Endothelial cell of umbilical vein (primary cell): ENCODE data around the gene GRID1. TPM values are rescaled to one million over a fixed set of nuclear protein-coding genes. Genes with fewer than 3 reads are reported as not detected.

ENCODE experiments used
- BruUV-seq: library from RNA; stranded (reverse); fragments of 400-500 nt; replicated peaks from 2 replicates; lab custom pipeline; 2021; lab: Mats Ljungman, UMichigan
- CTCF ChIA-PET: fragments of 300-600, 350-600 bp; sonication (Branson Sonifier 250); formaldehyde crosslinking; loops from one replicate; lab custom pipeline; 2021; ENCODE audit warnings: antibody characterized with exemption, inconsistent platforms; lab: Charles Lee
- POLR2A ChIA-PET: fragments of 300-600, 350-600 bp; sonication (Branson Sonifier 250); formaldehyde crosslinking; loops from one replicate; lab custom pipeline; 2021; ENCODE audit warnings: antibody characterized with exemption, inconsistent platforms; lab: Charles Lee
- DNase-seq: peaks from one replicate; pipeline ENCODE4 v3.0.0-alpha.2; 2011; ENCODE audit warnings: low read depth, low spot score
- FAIRE-seq: peaks from 2 replicates; lab custom pipeline; 2011; peaks lifted over from hg19 to GRCh38; lab: Jason Lieb, UNC
- H2AFZ ChIP-seq: 2 replicates; pipeline ENCODE4 v1.6.0; 2012; ENCODE audit warnings: low read depth, low read length, control low read depth, inconsistent platforms
- H3K27ac ChIP-seq: 2 replicates; pipeline ENCODE4 v1.5.1; 2011; ENCODE audit warnings: low read depth, mild to moderate bottlenecking, control low read depth, low read length, moderate library complexity; ENCODE audit not compliant: insufficient read depth
- H3K27me3 ChIP-seq, 2 experiments: 2 replicates each; pipeline versions ENCODE4 v1.6.0 to v1.6.1; 2011; ENCODE audit warnings: low read length in 2 of 2, mixed read lengths in 1 of 2; ENCODE audit not compliant: control insufficient read depth in 2 of 2, insufficient read depth in 2 of 2
- H3K36me3 ChIP-seq, 2 experiments: 2 replicates in 1 of 2; 3 replicates in 1 of 2; pipeline ENCODE4 v1.5.1; 2011; ENCODE audit warnings: low read length in 2 of 2, mild to moderate bottlenecking in 1 of 2, moderate library complexity in 1 of 2; ENCODE audit not compliant: control insufficient read depth in 2 of 2, insufficient read depth in 2 of 2; ENCODE audit errors: extremely low read depth in 1 of 2
- H3K4me1 ChIP-seq: 3 replicates; pipeline ENCODE4 v1.5.1; 2011; ENCODE audit warnings: mild to moderate bottlenecking, low read length; ENCODE audit not compliant: control insufficient read depth, insufficient read depth; ENCODE audit errors: extremely low read depth
- H3K4me2 ChIP-seq: 2 replicates; pipeline ENCODE4 v1.6.1; 2011; ENCODE audit warnings: low read length, control low read depth, mixed read lengths; ENCODE audit not compliant: insufficient read depth
- H3K4me3 ChIP-seq, 3 experiments: fragments of 200-600 bp in 1 of 3; sonication (generic), shearing (Covaris generic) in 1 of 3; replicated peaks in 1 of 3; 2 replicates each; pipeline ENCODE4 v1.5.1; 2011 to 2016; ENCODE audit warnings: control low read depth in 3 of 3, low read length in 3 of 3, mild to moderate bottlenecking in 2 of 3, inconsistent platforms in 1 of 3, low read depth in 1 of 3, moderate library complexity in 1 of 3; ENCODE audit not compliant: insufficient read depth in 1 of 3
- H3K79me2 ChIP-seq: 2 replicates; pipeline ENCODE4 v1.6.0; 2012; ENCODE audit warnings: low read length, inconsistent platforms; ENCODE audit not compliant: control insufficient read depth, insufficient read depth
- H3K9ac ChIP-seq: replicated peaks from 2 replicates; pipeline ENCODE3; 2011; ENCODE audit warnings: low read length, control low read depth; ENCODE audit not compliant: insufficient read depth; ENCODE audit errors: extremely low read depth
- H3K9me1 ChIP-seq: replicated peaks from 3 replicates; pipeline ENCODE4 v1.6.0; 2011; ENCODE audit warnings: mild to moderate bottlenecking, low read length; ENCODE audit not compliant: control insufficient read depth, insufficient read depth; ENCODE audit errors: extremely low read depth
- H3K9me3 ChIP-seq: replicated peaks from 2 replicates; pipeline ENCODE4 v1.5.1; 2012; ENCODE audit warnings: low read length, inconsistent platforms; ENCODE audit not compliant: control insufficient read depth, insufficient read depth
- H4K20me1 ChIP-seq: replicated peaks from 2 replicates; pipeline ENCODE3; 2011; ENCODE audit warnings: mild to moderate bottlenecking, low read length; ENCODE audit not compliant: control insufficient read depth, insufficient read depth; ENCODE audit errors: extremely low read depth
- CTCF ChIP-seq, 2 donors: IDR thresholded peaks; 1 replicate in 1 of 2; 2 replicates in 1 of 2; pipeline ENCODE4 v1.5.1; 2011; ENCODE audit warnings: low read length in 2 of 2, mild to moderate bottlenecking in 2 of 2, moderate library complexity in 2 of 2, control low read depth in 1 of 2, inconsistent platforms in 1 of 2, low read depth in 1 of 2; ENCODE audit not compliant: insufficient read depth in 1 of 2; ENCODE audit errors: extremely low read depth in 1 of 2
- EZH2 ChIP-seq: IDR thresholded peaks from 2 replicates; pipeline ENCODE4 v1.6.1; 2012; ENCODE audit warnings: borderline replicate concordance, low read depth, mild to moderate bottlenecking, moderate library complexity, low read length, inconsistent platforms; ENCODE audit not compliant: severe bottlenecking
- FOS ChIP-seq: IDR thresholded peaks from 2 replicates; pipeline ENCODE4 v1.6.1; 2011; ENCODE audit warnings: mild to moderate bottlenecking, low read length, moderate library complexity, borderline replicate concordance; ENCODE audit not compliant: insufficient read depth
- GATA2 ChIP-seq: IDR thresholded peaks from 2 replicates; pipeline ENCODE4 v1.7.0; 2011; ENCODE audit warnings: low read depth, mild to moderate bottlenecking, moderate library complexity, mixed read lengths, low read length; ENCODE audit not compliant: insufficient read length, insufficient read depth
- JUN ChIP-seq: IDR thresholded peaks from 2 replicates; pipeline ENCODE4 v1.6.1; 2011; ENCODE audit warnings: borderline replicate concordance, low read depth; ENCODE audit not compliant: insufficient read length, insufficient read depth
- MAX ChIP-seq: IDR thresholded peaks from 2 replicates; pipeline ENCODE4 v1.6.1; 2011; ENCODE audit not compliant: insufficient read depth, insufficient read length
- MYC ChIP-seq: IDR thresholded peaks from one replicate; pipeline ENCODE4 v1.6.1; 2011; ENCODE audit warnings: mild to moderate bottlenecking, low read depth, low read length
- POLR2A ChIP-seq: IDR thresholded peaks from 2 replicates; pipeline ENCODE4 v1.6.1; 2012; ENCODE audit warnings: low read depth, mild to moderate bottlenecking, control low read depth, low read length
- POLR2AphosphoS5 ChIP-seq: IDR thresholded peaks from 2 replicates; pipeline ENCODE4 v1.6.1; 2012; ENCODE audit warnings: low read depth, mild to moderate bottlenecking, control low read depth, low read length, moderate library complexity; ENCODE audit not compliant: insufficient read depth
- dilution Hi-C: fragments of 300-500 bp; cut with MboI; formaldehyde crosslinking; loops from one replicate; pipeline ENCODE4 v1.15.0; 2019; ENCODE audit warnings: low sequenced_read_pairs; ENCODE audit not compliant: extremely low pct_ligation_motif_present
- intact Hi-C: fragments of 100-400 bp; cut with micrococcal nuclease; formaldehyde crosslinking; loops from one replicate; pipeline ENCODE4 v1.10.0; 2022
- polyA plus RNA-seq, 4 experiments: library from polyadenylated mRNA; depleted of rRNA in 3 of 4; stranded (reverse) in 3 of 4; unstranded in 1 of 4; fragments of >200 nt; gene quantifications; 2 replicates each; pipeline versions ENCODE4 v1.2.1 to v1.2.3, GENCODE V29; 2011 to 2012; ENCODE audit warnings: missing spikeins in 1 of 4
- total RNA-seq: library from RNA; stranded (reverse); gene quantifications from 2 replicates; pipeline ENCODE4 v1.2.3, GENCODE V29; 2021

The GRID1 gene
- total and polyA plus RNA-seq, 2 donors (not counting 3 experiments of a cell fraction or from before 2014, with no cell fraction given): not detected

- intact Hi-C loops: no loop called here
- ChIA-PET CTCF (no interaction called here), POLR2A (no interaction called here)
- FAIRE-seq (no peak), DNase-seq (no peak)
- Histone ChIP-seq H3K9me3 (no peaks in the 10 kb centered on the region), H3K4me2 (no peak overlapping the region), H3K79me2 (no peaks in the 10 kb centered on the region), H2AFZ (no peak overlapping the region), H3K4me3 (no peak overlapping the region), H3K27me3 (no peaks in the 10 kb centered on the region), H4K20me1 (no peaks in the 10 kb centered on the region), H3K9me1 (no peaks in the 10 kb centered on the region), H3K9ac (no peak overlapping the region), H3K36me3 (no peaks in the 10 kb centered on the region), H3K27ac (no peak overlapping the region), H3K4me1 (no peaks in the 10 kb centered on the region)
- dilution Hi-C loops: no loop called here
- no TSS peak for BruUV-seq
- TF ChIP-seq MAX (no peak), POLR2AphosphoS5 (no peak), MYC (no peak), GATA2 (no peak), FOS (no peak)
Observed at GRCh38 chr10:86200867-86201266, 165.7 kb downstream of the GRID1 start.

- H3K27me3 ChIP-seq: no peaks in the 10 kb centered on the region
- CTCF ChIA-PET: no interaction called here
Observed at GRCh38 chr10:86200269-86200668, 166.3 kb downstream of the GRID1 start.

More at GRCh38 chr10:86200269-86200668, 166.3 kb downstream of the GRID1 start:
- H4K20me1 ChIP-seq: no peaks in the 10 kb centered on the region
- H3K9me1 ChIP-seq: no peaks in the 10 kb centered on the region
- H3K9ac ChIP-seq: no peak overlapping the region
- no peaks in the 10 kb centered on the region for H3K79me2 ChIP-seq
- dilution Hi-C loops (no loop called here), intact Hi-C loops (no loop called here)
- H3K4me1 ChIP-seq: no peaks in the 10 kb centered on the region
- no peak overlapping the region for H3K27ac ChIP-seq
- POLR2A ChIA-PET: no interaction called here
- no peak overlapping the region for H3K4me3 ChIP-seq
- no peak for FAIRE-seq
- TF ChIP-seq CTCF (IDR thresholded peaks at IDR 0.05; ENCODE audit: extremely low read depth in 1 of 2, insufficient read depth in 1 of 2, low read depth in 1 of 2, low read length in 2 of 2) (no peak), POLR2AphosphoS5 (no peak), FOS (no peak), MYC (no peak), MAX (no peak), EZH2 (no peak), POLR2A (no peak), JUN (no peak), GATA2 (no peak)
- no peak overlapping the region for H3K4me2 ChIP-seq
- no peak for DNase-seq
- BruUV-seq: no TSS peak
- H2AFZ ChIP-seq: no peak overlapping the region
- no peaks in the 10 kb centered on the region for H3K9me3 ChIP-seq
- H3K36me3 ChIP-seq: no peaks in the 10 kb centered on the region
